HG03558 (cell line): ENCODE data around the gene SCLY.

Experiments used
- ATAC-seq: cut with Tn5 transposase; IDR thresholded peaks from one replicate; pipeline ENCODE4 v1.9.1; 2021; ENCODE audit warnings: moderate number of reproducible peaks; ENCODE audit not compliant: unreplicated experiment; ENCODE audit errors: extremely low read depth

SCLY gene

GRCh38 chr2:238094438-238095022, 33.7 kb downstream of the SCLY start:
- no peak for ATAC-seq

GRCh38 chr2:238095143-238095542, 34.3 kb downstream of the SCLY start:
- no peak for ATAC-seq

- no peak for ATAC-seq
Observed at GRCh38 chr2:238096311-238097011, 35.7 kb downstream of the SCLY start.

- no peak for ATAC-seq
Observed at GRCh38 chr2:238097201-238097987, 36.6 kb downstream of the SCLY start.

- ATAC-seq, result no peak
Observed at GRCh38 chr2:238097988-238098871, 37.4 kb downstream of the SCLY start.

GRCh38 chr2:238098901-238099713, 38.3 kb downstream of the SCLY start:
- ATAC-seq, result no peak

- ATAC-seq, result no peak
Observed at GRCh38 chr2:238099714-238100048, 38.9 kb downstream of the SCLY start.

GRCh38 chr2:238100049-238100820, 39.4 kb downstream of the SCLY start, which contains the start of gene ESPNL:
TSS of gene ESPNL (plus strand) at chr2:238100340. CDS start at chr2:238100420, 80 bp downstream.
- ATAC-seq, result no peak

- no peak for ATAC-seq
Observed at GRCh38 chr2:238100821-238101771, 40.3 kb downstream of the SCLY start.

GRCh38 chr2:238101891-238102841, 41.4 kb downstream of the SCLY start:
- no peak for ATAC-seq

GRCh38 chr2:238102865-238103264, 42.1 kb downstream of the SCLY start:
- no peak for ATAC-seq

- no peak for ATAC-seq
Observed at GRCh38 chr2:238103465-238104225, 42.8 kb downstream of the SCLY start.

GRCh38 chr2:238104226-238104690, 43.5 kb downstream of the SCLY start:
- no peak for ATAC-seq

- no peak for ATAC-seq
Observed at GRCh38 chr2:238104691-238105371, 44.0 kb downstream of the SCLY start.
